Lower lobe of right lung (tissue), 2 donors: ENCODE measurements around the gene ACADS. TPM values are rescaled to one million over a fixed set of nuclear protein-coding genes. Genes with fewer than 3 reads are reported as not detected.

Experiments used
- ATAC-seq, 2 donors: fragments of 200-7000 bp; cut with Tn5 transposase; one replicate each; pipeline ENCODE4 v1.9.1; 2020 to 2022; ENCODE audit warnings: mild to moderate bottlenecking in 2 of 2, moderate library complexity in 2 of 2
- DNase-seq: peaks from one replicate; pipeline ENCODE4 v3.0.0-alpha.2; 2020
- H3K27ac ChIP-seq: fragments of 200-600 bp; one replicate; pipeline ENCODE4 v1.8.0; 2022
- H3K27me3 ChIP-seq: fragments of 200-600 bp; one replicate; pipeline ENCODE4 v1.8.0; 2022; ENCODE audit warnings: low read depth
- H3K36me3 ChIP-seq: fragments of 200-600 bp; one replicate; pipeline ENCODE4 v1.8.0; 2022; ENCODE audit warnings: mild to moderate bottlenecking
- H3K4me1 ChIP-seq: fragments of 200-600 bp; one replicate; pipeline ENCODE4 v1.8.0; 2022
- H3K4me3 ChIP-seq: fragments of 200-600 bp; one replicate; pipeline ENCODE4 v1.8.0; 2022; ENCODE audit warnings: mild to moderate bottlenecking
- H3K9me3 ChIP-seq: fragments of 200-600 bp; one replicate; pipeline ENCODE4 v1.8.0; 2022
- intact Hi-C: fragments of 100-400 bp; cut with DNase I; formaldehyde crosslinking; loops from one replicate; pipeline ENCODE4 v1.11.0; 2022
- total RNA-seq: library from RNA; stranded (reverse); fragmentation: NEBNext Ultra II Directional; extraction: Animal tissue kit (Norgen Biotek cat#: 25700); gene quantifications from one replicate; pipeline ENCODE4 v1.2.1, GENCODE V29; 2021
- TF ChIP-seq, protein P1 (sequence below): fragments of 200-600 bp; IDR thresholded peaks from one replicate; pipeline ENCODE4 v1.8.0; 2022; ENCODE audit warnings: antibody characterized with exemption, mild to moderate bottlenecking
- donor health status: DM: no; HTN: yes; CAD: no; lungs with severe emphysema.

The ACADS gene
- total RNA-seq, 1 donor from 2014 or later: 24.4 TPM

DNA sequence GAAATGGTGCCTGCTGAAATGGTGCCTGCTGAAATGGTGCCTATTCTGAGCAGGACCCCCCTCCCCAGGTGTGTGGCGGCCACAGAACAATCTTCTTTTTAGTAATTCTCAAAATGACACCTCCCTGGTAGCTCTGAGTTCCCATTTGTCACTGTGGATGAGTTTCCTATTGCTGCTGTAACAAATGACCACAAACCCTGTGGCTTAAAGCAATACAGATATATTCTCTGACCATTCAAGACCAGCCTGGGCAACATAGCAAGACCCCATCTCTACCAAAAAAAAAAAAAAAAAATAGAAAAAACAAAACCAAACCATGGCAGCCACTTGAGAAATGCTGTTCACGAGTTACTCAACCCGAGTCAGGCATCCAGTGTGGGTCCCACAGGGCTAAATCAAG is 7.9 kb downstream of the ACADS start:
- Histone ChIP-seq H3K4me1 (no peaks in the 10 kb centered on the region), H3K4me3 (no peak overlapping the region), H3K27me3 (no peaks in the 10 kb centered on the region), H3K36me3 (peaks cover 36% of the 10 kb centered on the region), H3K9me3 (no peaks in the 10 kb centered on the region), H3K27ac (no peak overlapping the region)
- intact Hi-C loops: no loop called here
- DNase-seq (no peak), ATAC-seq (no peak)
- TF ChIP-seq, protein P1, sequence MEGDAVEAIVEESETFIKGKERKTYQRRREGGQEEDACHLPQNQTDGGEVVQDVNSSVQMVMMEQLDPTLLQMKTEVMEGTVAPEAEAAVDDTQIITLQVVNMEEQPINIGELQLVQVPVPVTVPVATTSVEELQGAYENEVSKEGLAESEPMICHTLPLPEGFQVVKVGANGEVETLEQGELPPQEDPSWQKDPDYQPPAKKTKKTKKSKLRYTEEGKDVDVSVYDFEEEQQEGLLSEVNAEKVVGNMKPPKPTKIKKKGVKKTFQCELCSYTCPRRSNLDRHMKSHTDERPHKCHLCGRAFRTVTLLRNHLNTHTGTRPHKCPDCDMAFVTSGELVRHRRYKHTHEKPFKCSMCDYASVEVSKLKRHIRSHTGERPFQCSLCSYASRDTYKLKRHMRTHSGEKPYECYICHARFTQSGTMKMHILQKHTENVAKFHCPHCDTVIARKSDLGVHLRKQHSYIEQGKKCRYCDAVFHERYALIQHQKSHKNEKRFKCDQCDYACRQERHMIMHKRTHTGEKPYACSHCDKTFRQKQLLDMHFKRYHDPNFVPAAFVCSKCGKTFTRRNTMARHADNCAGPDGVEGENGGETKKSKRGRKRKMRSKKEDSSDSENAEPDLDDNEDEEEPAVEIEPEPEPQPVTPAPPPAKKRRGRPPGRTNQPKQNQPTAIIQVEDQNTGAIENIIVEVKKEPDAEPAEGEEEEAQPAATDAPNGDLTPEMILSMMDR: no peak

DNA sequence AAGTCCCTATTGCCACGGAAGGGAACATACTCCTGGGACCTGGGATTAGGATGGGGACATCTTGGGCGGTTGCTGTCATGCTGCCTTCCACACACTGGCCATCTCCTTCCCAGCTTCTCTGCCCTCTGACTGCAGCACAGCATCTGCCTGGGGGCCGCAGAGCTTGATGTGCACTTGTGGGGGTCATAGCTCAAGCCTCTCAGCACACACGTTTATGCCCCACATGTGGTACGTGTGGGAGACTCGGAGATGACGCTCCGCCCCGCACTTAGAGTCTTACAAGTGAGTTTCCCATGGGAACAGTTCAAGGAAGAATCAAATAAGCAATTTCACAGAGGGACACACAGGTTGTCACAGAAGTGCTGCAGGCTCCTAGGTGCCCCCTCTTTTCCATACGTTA is 8.6 kb downstream of the ACADS start:
- Histone ChIP-seq H3K27ac (no peak overlapping the region), H3K9me3 (no peaks in the 10 kb centered on the region), H3K4me3 (no peak overlapping the region), H3K36me3 (peaks cover 36% of the 10 kb centered on the region), H3K27me3 (no peaks in the 10 kb centered on the region), H3K4me1 (no peaks in the 10 kb centered on the region)
- TF ChIP-seq, protein P1: no peak
- DNase-seq (no peak), ATAC-seq (no peak)
- intact Hi-C loops: no loop called here

DNA sequence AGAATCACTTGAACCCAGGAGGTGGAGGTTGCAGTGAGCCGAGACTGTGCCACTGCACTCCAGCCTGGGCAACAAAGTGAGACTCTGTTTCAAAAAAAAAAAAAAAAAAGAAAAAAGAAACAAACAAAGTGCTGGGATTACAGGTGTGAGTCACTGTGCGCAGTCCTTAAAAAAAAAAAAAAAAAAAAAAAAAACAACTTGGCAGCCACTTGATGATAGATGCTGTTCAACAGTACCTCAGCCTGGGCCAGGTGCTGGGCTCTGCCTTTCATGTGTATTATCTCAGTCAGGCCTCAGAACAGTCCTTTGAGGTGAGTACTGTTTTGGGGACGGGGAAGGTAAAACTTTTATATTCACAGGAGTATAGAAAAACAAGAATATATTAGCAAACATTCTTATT is 9.6 kb downstream of the ACADS start:
- Histone ChIP-seq H3K36me3 (peaks cover 32% of the 10 kb centered on the region), H3K27ac (no peak overlapping the region), H3K4me1 (no peaks in the 10 kb centered on the region), H3K4me3 (no peak overlapping the region), H3K9me3 (no peaks in the 10 kb centered on the region), H3K27me3 (no peaks in the 10 kb centered on the region)
- TF ChIP-seq, protein P1: no peak
- no peak for ATAC-seq
- DNase-seq: no peak
- intact Hi-C loops: no loop called here

DNA sequence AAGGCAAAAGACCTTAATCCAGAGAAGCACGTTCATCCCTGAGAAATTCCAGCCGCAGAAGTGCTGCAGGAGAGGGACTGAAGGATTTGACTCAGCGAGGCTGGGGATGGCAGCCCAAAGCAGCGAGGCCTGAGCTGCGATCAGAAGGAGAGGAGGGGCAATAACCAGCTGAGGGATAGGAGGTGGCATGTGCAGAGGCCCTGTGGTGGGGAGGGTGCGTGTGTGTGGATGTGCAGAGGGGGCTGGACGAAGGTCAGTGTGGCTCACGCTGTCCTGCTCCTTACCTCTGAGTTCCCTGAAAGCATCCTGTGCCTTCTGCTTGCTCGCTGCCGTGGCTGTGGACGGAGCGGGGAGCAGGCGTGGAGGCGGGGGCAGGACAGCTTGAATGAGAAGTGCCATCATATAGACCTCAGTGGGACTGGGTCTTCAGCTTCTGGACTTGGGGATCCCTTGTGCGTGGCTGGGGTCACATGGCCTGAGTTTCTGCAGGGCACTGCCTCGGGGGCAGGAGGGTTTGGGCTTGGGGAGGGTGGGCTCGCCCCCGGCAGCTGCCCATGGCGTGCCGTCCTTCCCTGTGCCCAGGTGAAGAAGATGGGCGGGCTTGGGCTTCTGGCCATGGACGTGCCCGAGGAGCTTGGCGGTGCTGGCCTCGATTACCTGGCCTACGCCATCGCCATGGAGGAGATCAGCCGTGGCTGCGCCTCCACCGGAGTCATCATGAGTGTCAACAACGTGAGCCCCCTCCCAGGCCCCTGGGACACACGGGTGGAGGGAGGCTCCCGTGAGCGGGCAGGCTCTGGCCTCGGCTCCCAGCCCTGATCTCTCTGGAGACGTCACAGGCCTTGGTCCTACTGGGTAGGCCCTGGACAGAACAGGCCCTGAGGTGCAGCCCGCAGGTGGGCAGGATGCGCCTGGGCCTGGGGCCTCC is 11.0 kb downstream of the ACADS start:
- ATAC-seq: peak in 1 of 2 donors; percentile 9
- no peak overlapping the region for H3K27ac ChIP-seq
- H3K4me3 ChIP-seq: no peak overlapping the region
- intact Hi-C loops: no loop called here
- no peaks in the 10 kb centered on the region for H3K9me3 ChIP-seq
- H3K36me3 ChIP-seq: peaks cover 21% of the 10 kb centered on the region
- DNase-seq: no peak
- no peaks in the 10 kb centered on the region for H3K4me1 ChIP-seq
- TF ChIP-seq, protein P1: no peak
- H3K27me3 ChIP-seq: no peaks in the 10 kb centered on the region

DNA sequence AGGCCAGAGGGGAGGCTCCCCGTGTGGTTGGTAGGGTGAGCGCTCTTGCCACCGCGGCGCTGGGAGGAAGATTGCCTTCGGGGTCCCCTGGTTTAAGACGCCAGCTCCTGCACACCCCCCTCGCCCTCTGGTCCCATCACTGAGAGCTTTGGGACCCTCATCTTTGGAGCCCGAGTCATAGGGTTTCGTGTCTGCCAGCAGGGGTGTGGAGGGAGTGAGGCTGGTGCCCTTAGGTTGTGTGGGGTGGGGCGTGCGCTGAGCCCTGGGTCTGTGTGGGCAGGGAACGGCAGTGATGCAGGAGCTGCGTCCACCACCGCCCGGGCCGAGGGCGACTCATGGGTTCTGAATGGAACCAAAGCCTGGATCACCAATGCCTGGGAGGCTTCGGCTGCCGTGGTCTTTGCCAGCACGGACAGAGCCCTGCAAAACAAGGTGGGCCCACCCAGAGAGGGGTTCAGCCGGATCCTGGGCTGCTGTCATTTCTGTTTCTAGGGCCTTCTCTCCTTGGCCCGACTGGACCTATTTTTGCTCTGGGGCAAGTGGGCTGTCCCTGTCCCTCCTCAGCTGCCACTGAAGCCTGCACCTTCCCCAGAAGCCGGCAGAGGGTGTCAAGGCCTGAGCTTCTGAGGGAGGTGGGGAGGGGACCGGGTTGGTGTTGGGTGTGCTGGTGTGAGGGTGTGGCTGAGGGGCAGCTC is 12.1 kb downstream of the ACADS start:
- Histone ChIP-seq H3K4me1 (no peaks in the 10 kb centered on the region), H3K9me3 (no peaks in the 10 kb centered on the region), H3K36me3 (peaks cover 21% of the 10 kb centered on the region), H3K27me3 (no peaks in the 10 kb centered on the region), H3K27ac (no peak overlapping the region), H3K4me3 (no peak overlapping the region)
- TF ChIP-seq, protein P1: no peak
- intact Hi-C loops: no loop called here
- DNase-seq (no peak), ATAC-seq (no peak)
